AG04450 (cell line): Measurements from ENCODE around the gene ZNF385D. TPM values are rescaled to one million over a fixed set of nuclear protein-coding genes. Genes with fewer than 3 reads are reported as not detected.
A peak's percentile ranks its signal among the peaks of the same experiment; 100 is the strongest.

Source experiments
- CTCF ChIA-PET: fragments of 300-600, 350-600 bp; formaldehyde crosslinking; extraction: SDS; loops from one replicate; lab custom pipeline; 2022; ENCODE audit warnings: antibody characterized with exemption, inconsistent platforms; lab: Charles Lee
- POLR2A ChIA-PET: fragments of 350-600 bp; formaldehyde crosslinking; extraction: SDS; loops from one replicate; lab custom pipeline; 2021; ENCODE audit warnings: antibody characterized with exemption, inconsistent platforms; lab: Yijun Ruan, JAX
- DNase-seq: peaks from one replicate; pipeline ENCODE4 v3.0.0-alpha.2; 2011; ENCODE audit warnings: low read depth, low spot score
- H3K27ac ChIP-seq: one replicate; pipeline ENCODE4 v1.5.1; 2012; ENCODE audit warnings: low read depth, low read length, control low read depth
- H3K27me3 ChIP-seq: one replicate; pipeline ENCODE4 v1.6.0; 2012; ENCODE audit warnings: low read length; ENCODE audit not compliant: control insufficient read depth, insufficient read depth
- H3K4me3 ChIP-seq: 2 replicates; pipeline ENCODE4 v1.5.1; 2011; ENCODE audit warnings: mild to moderate bottlenecking, low read depth, low read length, control low read depth
- H3K9me3 ChIP-seq: 2 replicates; pipeline ENCODE4 v1.5.1; 2012; ENCODE audit warnings: low read length; ENCODE audit not compliant: control insufficient read depth, insufficient read depth
- CTCF ChIP-seq: IDR thresholded peaks from 2 replicates; pipeline ENCODE4 v1.5.1; 2011; ENCODE audit warnings: low read depth, low read length, control low read depth, inconsistent platforms
- polyA plus RNA-seq: library from polyadenylated mRNA; depleted of rRNA; stranded (reverse); fragments of >200 nt; gene quantifications from 2 replicates; pipeline ENCODE4 v1.2.3, GENCODE V29; 2011

The ZNF385D gene
- polyA plus RNA-seq, 1 experiment = 0.10 TPM

GRCh38 chr3:21441821-21442220 is 309.2 kb downstream of the ZNF385D start:
- Histone ChIP-seq H3K27me3 (no peaks in the 10 kb centered on the region), H3K27ac (no peak overlapping the region), H3K4me3 (no peak overlapping the region), H3K9me3 (no peaks in the 10 kb centered on the region)
- no peak for DNase-seq
- ChIA-PET CTCF (no interaction called here), POLR2A (no interaction called here)
- TF ChIP-seq CTCF = no peak

GRCh38 chr3:21436835-21437234 is 314.2 kb downstream of the ZNF385D start:
- ChIA-PET POLR2A (no interaction called here), CTCF (no interaction called here)
- H3K27me3 ChIP-seq = no peaks in the 10 kb centered on the region
- no peak overlapping the region for H3K4me3 ChIP-seq
- TF ChIP-seq CTCF = no peak
- no peaks in the 10 kb centered on the region for H3K9me3 ChIP-seq
- DNase-seq = no peak
- no peak overlapping the region for H3K27ac ChIP-seq

GRCh38 chr3:21435871-21436270 is 315.1 kb downstream of the ZNF385D start:
- peak; percentile 74 for DNase-seq
- Histone ChIP-seq H3K27ac (no peak overlapping the region), H3K9me3 (no peaks in the 10 kb centered on the region), H3K27me3 (no peaks in the 10 kb centered on the region), H3K4me3 (no peak overlapping the region)
- no peak for TF ChIP-seq CTCF
- ChIA-PET POLR2A (no interaction called here), CTCF (no interaction called here)

GRCh38 chr3:21434310-21434709 is 316.7 kb downstream of the ZNF385D start:
- no peaks in the 10 kb centered on the region for H3K27me3 ChIP-seq
- no peak for TF ChIP-seq CTCF
- ChIA-PET CTCF (no interaction called here), POLR2A (no interaction called here)
- no peak overlapping the region for H3K4me3 ChIP-seq
- H3K9me3 ChIP-seq = no peaks in the 10 kb centered on the region
- no peak for DNase-seq
- H3K27ac ChIP-seq = no peak overlapping the region

- ChIA-PET POLR2A (no interaction called here), CTCF (no interaction called here)
- Histone ChIP-seq H3K27ac (no peak overlapping the region), H3K9me3 (no peaks in the 10 kb centered on the region), H3K4me3 (no peak overlapping the region), H3K27me3 (no peaks in the 10 kb centered on the region)
- no peak for TF ChIP-seq CTCF
- DNase-seq = no peak
Observed at GRCh38 chr3:21433751-21434150, 317.3 kb downstream of the ZNF385D start.
